IPS-18c (cell line): ENCODE results near the gene CD96.

Experiments
- H3K4me3 ChIP-seq: 2 replicates; pipeline ENCODE4 v1.7.0; 2013; ENCODE audit warnings: low read depth, mild to moderate bottlenecking, low read length, moderate library complexity; ENCODE audit not compliant: insufficient read depth
- H3K9me3 ChIP-seq: one replicate; pipeline ENCODE4 v1.6.1; 2013; ENCODE audit warnings: mild to moderate bottlenecking, low read length, moderate library complexity; ENCODE audit not compliant: control insufficient read depth, insufficient read depth

Gene CD96

GRCh38 chr3:111582120-111582474, 40.1 kb downstream of the CD96 start:
- H3K9me3 ChIP-seq = no peaks in the 10 kb centered on the region
- no peak overlapping the region for H3K4me3 ChIP-seq

GRCh38 chr3:111584744-111585143, 42.7 kb downstream of the CD96 start:
- H3K9me3 ChIP-seq = no peaks in the 10 kb centered on the region
- no peak overlapping the region for H3K4me3 ChIP-seq

- Histone ChIP-seq H3K9me3 (no peaks in the 10 kb centered on the region), H3K4me3 (no peak overlapping the region)
Measured at GRCh38 chr3:111585217-111585616, 43.2 kb downstream of the CD96 start.

GRCh38 chr3:111588527-111588926, 46.5 kb downstream of the CD96 start:
- Histone ChIP-seq H3K4me3 (no peak overlapping the region), H3K9me3 (no peaks in the 10 kb centered on the region)

GRCh38 chr3:111589303-111590142, 47.5 kb downstream of the CD96 start:
- Histone ChIP-seq H3K4me3 (no peak overlapping the region), H3K9me3 (no peaks in the 10 kb centered on the region)

GRCh38 chr3:111590143-111590491, 48.1 kb downstream of the CD96 start:
- Histone ChIP-seq H3K9me3 (no peaks in the 10 kb centered on the region), H3K4me3 (no peak overlapping the region)

- Histone ChIP-seq H3K4me3 (no peak overlapping the region), H3K9me3 (no peaks in the 10 kb centered on the region)
Measured at GRCh38 chr3:111591555-111591954, 49.6 kb downstream of the CD96 start.

GRCh38 chr3:111592143-111592542, 50.1 kb downstream of the CD96 start:
- H3K4me3 ChIP-seq = no peak overlapping the region
- no peaks in the 10 kb centered on the region for H3K9me3 ChIP-seq

GRCh38 chr3:111592936-111593335, 50.9 kb downstream of the CD96 start:
- Histone ChIP-seq H3K9me3 (no peaks in the 10 kb centered on the region), H3K4me3 (no peak overlapping the region)

- Histone ChIP-seq H3K9me3 (no peaks in the 10 kb centered on the region), H3K4me3 (no peak overlapping the region)
Measured at GRCh38 chr3:111593666-111594065, 51.7 kb downstream of the CD96 start.

GRCh38 chr3:111594205-111594604, 52.2 kb downstream of the CD96 start:
- Histone ChIP-seq H3K4me3 (no peak overlapping the region), H3K9me3 (no peaks in the 10 kb centered on the region)

GRCh38 chr3:111594781-111595180, 52.8 kb downstream of the CD96 start:
- H3K9me3 ChIP-seq = no peaks in the 10 kb centered on the region
- no peak overlapping the region for H3K4me3 ChIP-seq

- H3K4me3 ChIP-seq = no peak within 1 kb of the TSS
- H3K9me3 ChIP-seq = no peaks in the 10 kb centered on the region
Measured at GRCh38 chr3:111595232-111595631, 53.2 kb downstream of the CD96 start, which contains the start of gene ZBED2. ZBED2 (minus strand) TSS chr3:111595346; CDS start chr3:111594201, 1,145 bp downstream.

- Histone ChIP-seq H3K4me3 (no peak overlapping the region), H3K9me3 (no peaks in the 10 kb centered on the region)
Measured at GRCh38 chr3:111596328-111596727, 54.3 kb downstream of the CD96 start.

- H3K4me3 ChIP-seq = no peak overlapping the region
- no peaks in the 10 kb centered on the region for H3K9me3 ChIP-seq
Measured at GRCh38 chr3:111598139-111598538, 56.1 kb downstream of the CD96 start.

GRCh38 chr3:111598552-111598951, 56.6 kb downstream of the CD96 start:
- Histone ChIP-seq H3K4me3 (no peak overlapping the region), H3K9me3 (no peaks in the 10 kb centered on the region)

GRCh38 chr3:111601810-111602209, 59.8 kb downstream of the CD96 start:
- Histone ChIP-seq H3K4me3 (no peak overlapping the region), H3K9me3 (no peaks in the 10 kb centered on the region)

- no peaks in the 10 kb centered on the region for H3K9me3 ChIP-seq
- H3K4me3 ChIP-seq = no peak overlapping the region
Measured at GRCh38 chr3:111603679-111604078, 61.7 kb downstream of the CD96 start.

GRCh38 chr3:111604119-111604518, 62.1 kb downstream of the CD96 start:
- Histone ChIP-seq H3K4me3 (no peak overlapping the region), H3K9me3 (no peaks in the 10 kb centered on the region)
